K562 (cell line): Measurements from ENCODE around the gene TUBB2A. TPM values are rescaled to one million over a fixed set of nuclear protein-coding genes. Genes with fewer than 3 reads are reported as not detected.

ENCODE experiments used
- CBFA2T2 ChIP-seq: fragments of 450-650 bp; conservative IDR thresholded peaks from 2 replicates; pipeline ENCODE4 v1.6.1; 2017; ENCODE audit warnings: mild to moderate bottlenecking
- CHD7 ChIP-seq: fragments of 200-600 bp; sonication (generic); IDR thresholded peaks from one replicate; pipeline ENCODE4 v1.6.1; 2012; ENCODE audit warnings: mild to moderate bottlenecking, low read depth, low read length, inconsistent platforms
- GABPB1 ChIP-seq: sonication (generic); formaldehyde crosslinking; IDR thresholded peaks from 2 replicates; pipeline ENCODE4 v1.8.0; 2022; ENCODE audit warnings: mild to moderate bottlenecking, missing genetic modification reagents
- MEIS2 ChIP-seq: fragments of 450-650 bp; IDR thresholded peaks from 2 replicates; pipeline ENCODE4 v1.6.1; 2014; ENCODE audit warnings: mild to moderate bottlenecking; ENCODE audit not compliant: partially characterized antibody
- NBN ChIP-seq: fragments of 450-650 bp; IDR thresholded peaks from 2 replicates; pipeline ENCODE4 v1.6.1; 2016; ENCODE audit warnings: low read depth, mild to moderate bottlenecking
- PRPF4 ChIP-seq: fragments of 200-400 bp; formaldehyde crosslinking; IDR thresholded peaks from one replicate; pipeline ENCODE4 v1.6.1; 2017; ENCODE audit warnings: low read length, low read depth, mild to moderate bottlenecking; ENCODE audit not compliant: insufficient read depth, poor library complexity, severe bottlenecking
- SETDB1 ChIP-seq: IDR thresholded peaks from one replicate; pipeline ENCODE4 v1.6.1; 2012; ENCODE audit warnings: low read length, control low read depth, inconsistent platforms
- SMARCB1 ChIP-seq: IDR thresholded peaks from 2 replicates; pipeline ENCODE4 v1.6.1; 2011; ENCODE audit warnings: improper control_type of control experiment, low read depth; ENCODE audit not compliant: insufficient read length
- SNIP1 ChIP-seq: fragments of 450-650 bp; IDR thresholded peaks from 2 replicates; pipeline ENCODE4 v1.7.1; 2017; ENCODE audit warnings: low read depth, mild to moderate bottlenecking
- TBP ChIP-seq: optimal IDR thresholded peaks from 2 replicates; pipeline ENCODE3; 2011; ENCODE audit warnings: low read depth, low read length, improper control_type of control experiment
- U2AF1 ChIP-seq: fragments of 200-400 bp; formaldehyde crosslinking; optimal IDR thresholded peaks from 2 replicates; pipeline ENCODE3; 2017; ENCODE audit warnings: mild to moderate bottlenecking, low read depth, low read length, moderate library complexity
- ZNF197 ChIP-seq: fragments of 200-800 bp; sonication (Bioruptor generic); IDR thresholded peaks from 2 replicates; pipeline ENCODE4 v1.6.1; 2016; ENCODE audit warnings: low read depth, missing genetic modification characterization, missing compliant biosample characterization
- ZNF282 ChIP-seq: sonication (generic); formaldehyde crosslinking; IDR thresholded peaks from 2 replicates; pipeline ENCODE4 v1.8.1; 2023; ENCODE audit warnings: missing genetic modification reagents
- polyA plus RNA-seq, 8 experiments: library from polyadenylated mRNA; depleted of rRNA in 4 of 8; stranded (reverse) in 5 of 8; unstranded in 3 of 8; fragments of >200 nt; fragmentation: Nextera tagmentation in 2 of 8; fragmentation: Illumina TruSeq in 1 of 8; extraction: Ambion mirVana in 2 of 8; extraction: Trizol in 1 of 8; gene quantifications; 2 replicates each; pipeline versions ENCODE4 v1.2.1 to v1.2.3, GENCODE V29; 2011 to 2014; ENCODE audit warnings: inconsistent platforms in 1 of 8, missing spikeins in 1 of 8
- total RNA-seq, 7 experiments: library from RNA; depleted of rRNA in 6 of 7; stranded (reverse); fragments of >200 nt in 6 of 7; fragmentation: Illumina TruSeq in 2 of 7; extraction: Trizol in 2 of 7; gene quantifications; 2 replicates each; pipeline versions ENCODE4 v1.2.1 to v1.2.3, GENCODE V29; 2011 to 2021; ENCODE audit warnings: low replicate concordance in 1 of 7
- TF ChIP-seq, protein P1 (sequence below): fragments of 250-450 bp; sonication (Bioruptor Pico); IDR thresholded peaks from 2 replicates; pipeline ENCODE4 v1.4.0; 2020; ENCODE audit warnings: borderline replicate concordance

The TUBB2A gene
- total and polyA plus RNA-seq, 9 of the 15 experiments (the other 6 are each of a cell fraction or from before 2014, with no cell fraction given): 3.6 to 92.1 (median 45.6) TPM

DNA sequence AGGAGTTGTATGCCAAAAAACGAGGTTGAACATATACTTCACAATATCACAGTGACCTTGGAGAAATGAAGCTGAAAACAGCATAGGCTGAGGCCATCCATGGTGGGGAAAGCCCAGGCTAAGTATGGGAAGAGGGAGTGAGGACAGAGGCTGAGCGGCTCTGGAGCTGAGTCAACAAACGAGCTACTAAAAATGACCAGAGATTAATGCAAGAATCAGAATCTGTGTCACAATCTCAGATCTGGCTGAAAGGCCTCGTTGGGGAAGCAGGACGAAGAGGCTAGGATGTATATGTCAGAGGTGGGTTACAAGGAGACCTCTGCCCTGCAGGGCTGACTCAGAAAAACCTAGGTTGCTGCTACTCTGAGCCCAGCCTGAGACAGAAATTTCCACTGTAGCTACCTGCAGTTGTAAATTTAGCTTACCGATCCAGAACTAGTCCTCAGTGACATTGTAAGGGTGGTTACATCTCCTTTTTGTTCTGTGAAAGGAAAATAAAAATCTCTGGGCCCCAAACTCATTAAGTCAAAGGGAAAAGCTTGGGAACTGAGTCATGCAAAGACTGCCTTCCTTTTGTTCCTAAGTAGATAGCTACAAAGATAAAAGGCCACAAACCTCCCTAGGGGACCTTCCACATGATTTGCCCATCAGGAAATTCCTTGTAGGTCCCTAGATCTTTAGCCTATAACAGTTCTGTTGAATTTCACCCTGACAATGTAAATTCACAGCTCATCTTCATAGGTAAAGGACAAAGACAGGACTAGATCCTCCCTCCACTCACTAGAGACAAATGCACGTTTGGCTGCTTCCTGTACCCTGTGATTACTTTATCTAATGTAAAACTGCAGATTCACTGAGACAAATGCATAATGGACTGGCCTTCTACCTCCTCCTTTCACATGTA is 8.5 kb upstream of the TUBB2A start (continued):
- TF ChIP-seq MEIS2 (no peak), GABPB1 (no peak), TBP (no peak), SMARCB1 (no peak), PRPF4 (no peak), U2AF1 (no peak), NBN (no peak), SETDB1 (no peak), SNIP1 (no peak), ZNF282 (CRISPR knock-in tag) (no peak), CBFA2T2 (no peak; the same call in 1 of the 2 replicates), CHD7 (no peak), ZNF197 (CRISPR knock-in tag) (no peak)
- TF ChIP-seq, protein P1, sequence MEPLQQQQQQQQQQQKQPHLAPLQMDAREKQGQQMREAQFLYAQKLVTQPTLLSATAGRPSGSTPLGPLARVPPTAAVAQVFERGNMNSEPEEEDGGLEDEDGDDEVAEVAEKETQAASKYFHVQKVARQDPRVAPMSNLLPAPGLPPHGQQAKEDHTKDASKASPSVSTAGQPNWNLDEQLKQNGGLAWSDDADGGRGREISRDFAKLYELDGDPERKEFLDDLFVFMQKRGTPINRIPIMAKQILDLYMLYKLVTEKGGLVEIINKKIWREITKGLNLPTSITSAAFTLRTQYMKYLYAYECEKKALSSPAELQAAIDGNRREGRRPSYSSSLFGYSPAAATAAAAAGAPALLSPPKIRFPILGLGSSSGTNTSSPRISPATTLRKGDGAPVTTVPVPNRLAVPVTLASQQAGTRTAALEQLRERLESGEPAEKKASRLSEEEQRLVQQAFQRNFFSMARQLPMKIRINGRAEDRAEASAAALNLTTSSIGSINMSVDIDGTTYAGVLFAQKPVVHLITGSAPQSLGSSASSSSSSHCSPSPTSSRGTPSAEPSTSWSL: no peak
